HepG2 (cell line): Measurements from ENCODE around the gene TSTD1.

Experiments
- AGO2 ChIP-seq: fragments of 200-400 bp; formaldehyde crosslinking; optimal IDR thresholded peaks from 2 replicates; pipeline ENCODE3; 2017; ENCODE audit warnings: mild to moderate bottlenecking, low read depth, low read length, moderate library complexity
- DPF2 ChIP-seq: sonication (generic); formaldehyde crosslinking; IDR thresholded peaks from 2 replicates; pipeline ENCODE4 v1.4.0; 2020; ENCODE audit warnings: mild to moderate bottlenecking, low read depth, missing genetic modification reagents, borderline replicate concordance
- EZH2 ChIP-seq: conservative IDR thresholded peaks from 2 replicates; pipeline ENCODE4 v1.6.1; 2012; ENCODE audit warnings: mild to moderate bottlenecking, low read depth, low read length, moderate library complexity
- MEIS1 ChIP-seq: sonication (generic); formaldehyde crosslinking; IDR thresholded peaks from 2 replicates; pipeline ENCODE4 v1.9.0; 2021; ENCODE audit warnings: mild to moderate bottlenecking, missing genetic modification reagents, moderate library complexity, borderline replicate concordance
- NR3C1 ChIP-seq: sonication (generic); formaldehyde crosslinking; IDR thresholded peaks from 2 replicates; pipeline ENCODE4 v1.4.0; 2020; ENCODE audit warnings: missing genetic modification reagents
- SNAPC2 ChIP-seq: sonication (generic); formaldehyde crosslinking; IDR thresholded peaks from 2 replicates; pipeline ENCODE4 v1.8.1; 2022; ENCODE audit warnings: mild to moderate bottlenecking, missing genetic modification reagents
- SRSF9 ChIP-seq: fragments of 200-400 bp; formaldehyde crosslinking; IDR thresholded peaks from 2 replicates; pipeline ENCODE4 v1.6.1; 2018; ENCODE audit warnings: borderline replicate concordance, mild to moderate bottlenecking, low read depth, low read length; ENCODE audit not compliant: insufficient read depth, poor library complexity, severe bottlenecking
- ZFP1 ChIP-seq: IDR thresholded peaks from 2 replicates; pipeline ENCODE4 v1.6.1; 2016
- ZFX ChIP-seq: sonication (generic); formaldehyde crosslinking; IDR thresholded peaks from 2 replicates; pipeline ENCODE4 v1.4.0; 2020; ENCODE audit warnings: mild to moderate bottlenecking, low read depth, missing genetic modification reagents, moderate library complexity
- ZNF335 ChIP-seq: sonication (generic); formaldehyde crosslinking; IDR thresholded peaks from 2 replicates; pipeline ENCODE4 v1.4.0; 2020; ENCODE audit warnings: missing genetic modification reagents
- ZNF614 ChIP-seq: IDR thresholded peaks from 2 replicates; pipeline ENCODE4 v1.6.1; 2018; ENCODE audit warnings: missing biosample characterization, missing genetic modification reagents, inconsistent platforms, borderline replicate concordance
- ZNF768 ChIP-seq: sonication (generic); formaldehyde crosslinking; IDR thresholded peaks from 2 replicates; pipeline ENCODE4 v1.4.0; 2020; ENCODE audit warnings: missing genetic modification reagents
- ZSCAN29 ChIP-seq: sonication (generic); formaldehyde crosslinking; conservative IDR thresholded peaks from 2 replicates; pipeline ENCODE4 v1.4.0; 2020; ENCODE audit warnings: mild to moderate bottlenecking, missing genetic modification reagents
- TF ChIP-seq, protein P1 (sequence below): sonication (generic); formaldehyde crosslinking; IDR thresholded peaks from 2 replicates; pipeline ENCODE4 v1.5.0; 2020; ENCODE audit warnings: mild to moderate bottlenecking, missing genetic modification reagents, moderate library complexity

DNA sequence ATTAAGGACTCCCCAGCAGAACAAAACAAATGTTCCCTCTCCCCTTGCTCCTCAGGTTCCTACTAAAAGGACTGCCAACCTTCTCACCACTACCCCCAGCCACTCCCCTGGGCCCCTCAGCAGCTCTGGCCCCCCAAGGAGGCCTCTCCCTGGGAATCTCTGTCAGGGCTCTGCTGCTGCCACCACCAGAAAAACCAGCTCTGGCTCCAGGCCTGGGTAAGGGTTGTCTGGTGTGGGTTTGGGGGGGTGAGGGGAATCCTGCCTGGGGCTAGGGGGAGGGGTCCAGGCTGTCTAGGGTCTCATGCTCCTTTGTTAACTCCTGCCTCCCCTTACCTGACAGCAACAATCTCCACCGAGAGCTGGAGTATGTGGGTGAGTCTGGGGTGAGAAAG, 45.8 kb upstream of the TSTD1 start:
- no peak for TF ChIP-seq ZNF335 (CRISPR knock-in tag)
- no peak for TF ChIP-seq SNAPC2 (CRISPR knock-in tag)
- TF ChIP-seq, protein P1, sequence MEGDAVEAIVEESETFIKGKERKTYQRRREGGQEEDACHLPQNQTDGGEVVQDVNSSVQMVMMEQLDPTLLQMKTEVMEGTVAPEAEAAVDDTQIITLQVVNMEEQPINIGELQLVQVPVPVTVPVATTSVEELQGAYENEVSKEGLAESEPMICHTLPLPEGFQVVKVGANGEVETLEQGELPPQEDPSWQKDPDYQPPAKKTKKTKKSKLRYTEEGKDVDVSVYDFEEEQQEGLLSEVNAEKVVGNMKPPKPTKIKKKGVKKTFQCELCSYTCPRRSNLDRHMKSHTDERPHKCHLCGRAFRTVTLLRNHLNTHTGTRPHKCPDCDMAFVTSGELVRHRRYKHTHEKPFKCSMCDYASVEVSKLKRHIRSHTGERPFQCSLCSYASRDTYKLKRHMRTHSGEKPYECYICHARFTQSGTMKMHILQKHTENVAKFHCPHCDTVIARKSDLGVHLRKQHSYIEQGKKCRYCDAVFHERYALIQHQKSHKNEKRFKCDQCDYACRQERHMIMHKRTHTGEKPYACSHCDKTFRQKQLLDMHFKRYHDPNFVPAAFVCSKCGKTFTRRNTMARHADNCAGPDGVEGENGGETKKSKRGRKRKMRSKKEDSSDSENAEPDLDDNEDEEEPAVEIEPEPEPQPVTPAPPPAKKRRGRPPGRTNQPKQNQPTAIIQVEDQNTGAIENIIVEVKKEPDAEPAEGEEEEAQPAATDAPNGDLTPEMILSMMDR (CRISPR knock-in tag): no peak
- TF ChIP-seq DPF2 (CRISPR knock-in tag): no peak
- no peak for TF ChIP-seq ZFX (CRISPR knock-in tag)
- no peak for TF ChIP-seq SRSF9
- TF ChIP-seq EZH2: no peak
- TF ChIP-seq ZFP1 (CRISPR knock-in tag): no peak
- TF ChIP-seq AGO2: no peak
- TF ChIP-seq ZSCAN29 (CRISPR knock-in tag): no peak
- no peak for TF ChIP-seq ZNF768 (CRISPR knock-in tag)
- no peak for TF ChIP-seq NR3C1
- no peak for TF ChIP-seq MEIS1 (CRISPR knock-in tag)
- no peak for TF ChIP-seq ZNF614 (CRISPR knock-in tag)
